DMS114 treated with DMSO at 0.1 percent for 48 hours (cell line): ENCODE measurements around the gene PPP1R36.
A peak's percentile ranks its signal among the peaks of the same experiment; 100 is the strongest.
"Not testable (repeated sequence)": the region's sequence is repeated elsewhere in the genome, so short reads cannot be mapped to it uniquely, and the experiment has no call there.

Experiments
- DNase-seq: peaks from one replicate; lab custom pipeline; 2025; ENCODE audit not compliant: unreplicated experiment; lab: John Stamatoyannopoulos, UW

Gene PPP1R36

GRCh38 chr14:64517667-64518066, 32.1 kb upstream of the PPP1R36 start:
- DNase-seq = not testable (repeated sequence)

- DNase-seq = no peak
These were observed 31.5 kb upstream of the PPP1R36 start for GRCh38 chr14:64518229-64518628.

- no peak for DNase-seq
These were observed 29.1 kb upstream of the PPP1R36 start for GRCh38 chr14:64520699-64521098.

GRCh38 chr14:64522591-64523355, 27.0 kb upstream of the PPP1R36 start:
- no peak for DNase-seq

GRCh38 chr14:64525354-64525753, 24.4 kb upstream of the PPP1R36 start:
- DNase-seq = no peak

- no peak for DNase-seq
These were observed 18.2 kb upstream of the PPP1R36 start for GRCh38 chr14:64531567-64531966.

GRCh38 chr14:64536488-64537245, 13.1 kb upstream of the PPP1R36 start:
- no peak for DNase-seq

GRCh38 chr14:64540208-64541202, 9.3 kb upstream of the PPP1R36 start, which contains the start of gene HSPA2:
Gene HSPA2 (plus strand): TSS chr14:64540741. CDS start chr14:64540850, 109 bp downstream.
- DNase-seq = peak; percentile 97

- no peak for DNase-seq
These were observed 8.3 kb upstream of the PPP1R36 start for GRCh38 chr14:64541261-64541971.

GRCh38 chr14:64541972-64542835, 7.6 kb upstream of the PPP1R36 start:
- DNase-seq = no peak

- DNase-seq = no peak
These were observed 6.9 kb upstream of the PPP1R36 start for GRCh38 chr14:64542836-64543201.

- no peak for DNase-seq
These were observed 5.0 kb upstream of the PPP1R36 start for GRCh38 chr14:64544607-64545312.

GRCh38 chr14:64549016-64549415, 745 bp upstream of the PPP1R36 start:
- no peak for DNase-seq

- DNase-seq = no peak
These were observed 1.0 kb downstream of the PPP1R36 start for GRCh38 chr14:64550621-64551333.

- no peak for DNase-seq
These were observed 4.8 kb downstream of the PPP1R36 start for GRCh38 chr14:64554556-64554955.

GRCh38 chr14:64556526-64556925, 6.8 kb downstream of the PPP1R36 start:
- DNase-seq = no peak

- not testable (repeated sequence) for DNase-seq
These were observed 8.5 kb downstream of the PPP1R36 start for GRCh38 chr14:64558216-64558615.

- no peak for DNase-seq
These were observed 11.9 kb downstream of the PPP1R36 start for GRCh38 chr14:64561631-64562030.
